22Rv1 (cell line): ENCODE data around the gene GNAI1.
A peak's percentile ranks its signal among the peaks of the same experiment; 100 is the strongest.

Source experiments
- H3K27ac ChIP-seq: fragments of 450-650 bp; 2 replicates; pipeline ENCODE4 v1.5.1; 2017
- ZFX ChIP-seq: fragments of 450-650 bp; IDR thresholded peaks from 2 replicates; pipeline ENCODE4 v1.6.1; 2017; ENCODE audit warnings: antibody characterized with exemption, borderline replicate concordance
- TF ChIP-seq, protein P1 (sequence below): fragments of 450-650 bp; IDR thresholded peaks from 2 replicates; pipeline ENCODE4 v1.5.1; 2017; ENCODE audit warnings: mild to moderate bottlenecking

The GNAI1 gene

GRCh38 chr7:80097756-80098155, 36.9 kb upstream of the GNAI1 start:
- TF ChIP-seq, protein P1, sequence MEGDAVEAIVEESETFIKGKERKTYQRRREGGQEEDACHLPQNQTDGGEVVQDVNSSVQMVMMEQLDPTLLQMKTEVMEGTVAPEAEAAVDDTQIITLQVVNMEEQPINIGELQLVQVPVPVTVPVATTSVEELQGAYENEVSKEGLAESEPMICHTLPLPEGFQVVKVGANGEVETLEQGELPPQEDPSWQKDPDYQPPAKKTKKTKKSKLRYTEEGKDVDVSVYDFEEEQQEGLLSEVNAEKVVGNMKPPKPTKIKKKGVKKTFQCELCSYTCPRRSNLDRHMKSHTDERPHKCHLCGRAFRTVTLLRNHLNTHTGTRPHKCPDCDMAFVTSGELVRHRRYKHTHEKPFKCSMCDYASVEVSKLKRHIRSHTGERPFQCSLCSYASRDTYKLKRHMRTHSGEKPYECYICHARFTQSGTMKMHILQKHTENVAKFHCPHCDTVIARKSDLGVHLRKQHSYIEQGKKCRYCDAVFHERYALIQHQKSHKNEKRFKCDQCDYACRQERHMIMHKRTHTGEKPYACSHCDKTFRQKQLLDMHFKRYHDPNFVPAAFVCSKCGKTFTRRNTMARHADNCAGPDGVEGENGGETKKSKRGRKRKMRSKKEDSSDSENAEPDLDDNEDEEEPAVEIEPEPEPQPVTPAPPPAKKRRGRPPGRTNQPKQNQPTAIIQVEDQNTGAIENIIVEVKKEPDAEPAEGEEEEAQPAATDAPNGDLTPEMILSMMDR: no peak
- TF ChIP-seq ZFX: no peak
- H3K27ac ChIP-seq: no peak overlapping the region

DNA sequence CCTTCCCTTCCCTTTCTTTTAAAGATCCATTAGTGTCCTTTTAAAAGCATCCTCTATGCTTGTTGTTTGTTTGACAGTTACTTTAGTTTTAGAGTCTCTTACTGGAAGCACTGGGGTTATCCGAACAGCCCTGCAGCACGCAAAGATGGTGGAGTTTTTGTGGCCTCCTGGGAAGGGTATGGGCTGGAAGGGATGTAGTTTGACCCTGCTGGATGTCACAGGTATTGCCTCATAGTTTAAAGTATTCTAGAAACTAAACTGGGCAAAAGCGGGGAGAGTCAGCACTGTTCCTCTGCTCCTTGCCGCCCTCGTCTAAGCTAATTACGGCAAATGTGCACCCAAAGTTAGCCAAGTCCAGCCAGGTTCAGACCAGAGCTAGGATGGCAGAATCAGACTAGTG, 35.8 kb upstream of the GNAI1 start:
- TF ChIP-seq, protein P1: peak; percentile 35
- no peak for TF ChIP-seq ZFX
- H3K27ac ChIP-seq: no peak overlapping the region

- no peak overlapping the region for H3K27ac ChIP-seq
- TF ChIP-seq, protein P1: no peak
- TF ChIP-seq ZFX: no peak
Observed at GRCh38 chr7:80100254-80100653, 34.4 kb upstream of the GNAI1 start.

- no peak overlapping the region for H3K27ac ChIP-seq
- TF ChIP-seq, protein P1: no peak
- TF ChIP-seq ZFX: no peak
Observed at GRCh38 chr7:80105701-80106408, 28.8 kb upstream of the GNAI1 start.

- TF ChIP-seq, protein P1: no peak
- no peak for TF ChIP-seq ZFX
- H3K27ac ChIP-seq: no peak overlapping the region
Observed at GRCh38 chr7:80106498-80107113, 28.0 kb upstream of the GNAI1 start.

GRCh38 chr7:80107278-80107677, 27.4 kb upstream of the GNAI1 start:
- TF ChIP-seq, protein P1: no peak
- no peak for TF ChIP-seq ZFX
- no peak overlapping the region for H3K27ac ChIP-seq

- H3K27ac ChIP-seq: no peak overlapping the region
- TF ChIP-seq, protein P1: no peak
- TF ChIP-seq ZFX: no peak
Observed at GRCh38 chr7:80110376-80110775, 24.3 kb upstream of the GNAI1 start.
